GM18505 (cell line): Measurements from ENCODE around the gene MAPK9.

Source experiments
- ATAC-seq: cut with Tn5 transposase; IDR thresholded peaks from one replicate; pipeline ENCODE4 v1.9.1; 2021; ENCODE audit not compliant: unreplicated experiment
- POLR2A ChIP-seq: IDR thresholded peaks from 4 replicates; pipeline ENCODE4 v1.6.1; 2011; ENCODE audit warnings: borderline replicate concordance; ENCODE audit not compliant: insufficient read depth, insufficient read length; ENCODE audit errors: extremely low read depth

Gene MAPK9

DNA sequence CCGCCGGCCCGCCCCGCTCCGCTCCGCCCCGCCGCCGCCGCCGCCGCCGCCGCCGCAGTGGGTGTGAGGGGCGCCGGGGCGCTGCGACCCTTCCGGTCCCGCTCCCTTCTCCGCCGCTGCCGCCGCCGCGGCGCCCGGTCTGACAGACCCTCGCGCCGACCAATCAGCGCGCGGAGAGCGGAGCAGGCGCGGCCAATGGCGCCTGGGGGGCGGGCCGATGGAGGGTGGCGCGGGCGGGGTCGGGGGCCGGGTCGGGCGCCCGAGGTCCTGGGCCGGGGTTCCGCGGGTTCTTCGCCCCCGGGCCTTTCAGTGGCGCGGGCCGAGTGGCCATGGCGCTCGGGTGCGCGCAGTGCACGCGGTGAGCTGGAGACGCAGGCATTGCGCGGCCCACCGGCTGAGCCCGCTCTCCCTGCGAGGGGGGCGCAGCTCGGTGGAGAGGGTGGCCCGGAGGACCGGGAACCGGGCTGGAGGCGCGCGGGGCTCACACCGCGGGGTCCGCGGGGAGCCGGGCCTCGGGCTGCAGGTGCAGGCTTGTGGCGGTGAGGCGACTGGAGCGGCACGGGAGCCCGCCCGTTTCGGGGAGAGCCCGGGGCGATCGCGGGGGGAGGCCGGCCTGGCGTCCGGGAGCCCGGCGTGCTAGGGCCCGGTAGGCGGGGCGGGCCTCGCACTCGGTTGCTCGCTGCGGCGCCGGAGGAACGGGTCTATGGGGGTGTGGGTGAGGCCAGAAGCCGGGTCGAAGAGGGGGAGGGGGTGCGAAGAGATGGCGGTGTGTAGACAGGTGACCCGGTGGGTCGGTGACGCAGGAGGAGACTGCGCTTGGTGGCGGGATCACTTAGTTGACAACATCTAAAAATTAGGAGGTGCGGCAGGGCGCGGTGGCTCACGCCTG, at the start of gene MAPK9:
TSS of gene MAPK9 (minus strand) at position 141 of the 889 bp plus-strand sequence. CDS start 11,522 bp downstream, outside the sequence.
- peak; percentile 82 for ATAC-seq
- TF ChIP-seq POLR2A = peak; percentile 54

DNA sequence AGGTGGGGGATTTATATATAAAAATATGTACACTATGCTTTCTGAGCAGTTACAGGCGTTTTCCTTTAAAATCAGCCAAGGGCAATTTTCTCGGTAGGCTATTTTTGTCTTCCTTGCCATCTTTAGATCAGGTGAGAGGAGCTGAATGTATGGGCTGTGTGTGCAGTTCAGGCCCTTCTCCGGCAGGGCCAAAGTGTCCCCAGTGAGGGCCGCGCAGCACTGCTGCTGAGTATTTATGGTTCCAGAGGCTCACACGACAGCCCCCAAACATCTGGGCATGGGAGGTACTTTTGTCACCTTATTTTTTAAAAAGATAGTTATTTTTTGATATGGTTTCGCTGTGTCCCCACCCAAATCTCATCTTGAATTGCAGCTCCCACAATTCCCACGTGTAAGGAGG, 49.7 kb upstream of the MAPK9 start:
- no peak for TF ChIP-seq POLR2A
- ATAC-seq = no peak

DNA sequence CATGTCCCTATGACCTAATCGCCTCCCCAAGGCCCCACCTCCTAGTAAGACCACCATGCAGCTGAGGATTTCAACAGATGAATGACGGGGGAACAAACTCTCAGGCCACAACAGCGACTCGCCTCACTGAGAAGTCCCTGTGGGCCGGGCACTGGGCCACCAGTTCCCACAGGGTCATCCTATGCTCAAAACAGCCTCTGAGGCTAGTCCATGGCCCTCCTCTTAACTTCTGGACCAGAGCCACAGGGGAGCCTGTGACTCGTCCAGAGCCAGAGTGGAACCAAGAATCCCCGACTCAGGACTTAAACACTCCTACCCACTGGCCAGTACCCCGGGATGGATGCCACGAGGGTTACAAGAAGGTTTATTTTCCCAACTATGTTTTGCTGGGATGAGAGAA, 49.0 kb upstream of the MAPK9 start:
- TF ChIP-seq POLR2A = no peak
- ATAC-seq = no peak

DNA sequence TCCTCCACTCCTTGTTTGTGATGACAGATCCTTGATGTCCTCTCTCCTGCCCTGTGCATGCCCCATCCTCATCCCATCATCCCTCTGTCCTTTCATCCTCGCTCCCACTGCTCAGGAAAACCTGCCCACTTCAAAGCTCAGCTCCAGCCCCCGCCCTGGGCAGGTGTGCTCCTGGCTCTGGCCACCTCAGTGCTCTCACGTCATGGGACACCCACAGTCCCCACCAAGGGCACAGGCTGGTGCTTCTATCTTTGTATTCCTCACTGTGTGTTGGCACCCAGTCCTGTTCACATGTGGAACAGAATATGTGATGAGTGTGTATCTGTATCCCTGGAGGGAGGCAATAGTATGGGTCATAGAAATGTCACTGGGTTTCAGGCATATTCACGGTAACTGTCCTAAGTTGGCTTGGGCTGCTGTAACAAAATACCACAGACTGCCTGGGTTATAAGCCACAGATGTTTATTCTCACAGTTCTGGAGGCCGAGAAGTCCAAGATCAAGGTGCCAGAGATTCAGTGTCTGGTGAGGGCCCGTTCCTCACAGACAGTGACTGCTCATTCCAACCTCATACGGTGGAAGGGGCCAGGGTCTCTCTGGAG, 47.8 kb upstream of the MAPK9 start:
- ATAC-seq = no peak

DNA sequence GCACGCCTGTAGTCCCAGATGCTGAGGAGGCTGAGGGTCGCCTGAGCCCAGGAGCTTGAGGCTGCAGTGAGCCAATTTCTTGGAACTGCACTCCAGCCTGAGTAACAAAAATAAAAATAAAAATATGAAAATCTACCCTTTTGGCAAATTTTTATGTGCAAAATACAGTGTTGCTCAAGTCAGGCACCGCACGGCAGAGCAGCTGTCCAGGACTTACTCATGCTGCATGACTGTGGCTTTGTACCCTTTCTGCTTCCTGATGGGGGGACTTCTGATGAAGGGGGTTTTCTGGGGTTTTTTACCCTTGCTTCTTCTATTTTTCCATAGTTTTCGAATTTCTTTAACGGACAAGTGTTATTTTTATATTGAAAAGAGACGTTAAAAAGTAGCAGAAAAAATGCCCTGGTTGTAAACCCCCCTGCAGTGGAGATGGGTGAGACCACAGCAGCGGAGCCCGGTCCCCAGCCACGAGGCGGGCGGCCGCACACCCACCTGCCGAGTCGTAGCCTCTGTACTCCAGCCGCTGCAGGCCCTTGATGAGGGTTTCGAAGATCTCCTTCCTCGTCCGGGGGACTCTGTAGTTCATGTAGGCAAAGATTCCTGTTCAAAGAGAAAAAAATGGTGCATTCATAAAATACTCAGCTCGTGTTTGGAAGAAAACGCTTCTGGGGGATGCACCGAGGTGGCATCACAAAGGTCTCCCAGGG, 46.3 kb upstream of the MAPK9 start:
- no peak for ATAC-seq
- no peak for TF ChIP-seq POLR2A

More for the DNA sequence above, 47.8 kb upstream of the MAPK9 start:
- no peak for TF ChIP-seq POLR2A

DNA sequence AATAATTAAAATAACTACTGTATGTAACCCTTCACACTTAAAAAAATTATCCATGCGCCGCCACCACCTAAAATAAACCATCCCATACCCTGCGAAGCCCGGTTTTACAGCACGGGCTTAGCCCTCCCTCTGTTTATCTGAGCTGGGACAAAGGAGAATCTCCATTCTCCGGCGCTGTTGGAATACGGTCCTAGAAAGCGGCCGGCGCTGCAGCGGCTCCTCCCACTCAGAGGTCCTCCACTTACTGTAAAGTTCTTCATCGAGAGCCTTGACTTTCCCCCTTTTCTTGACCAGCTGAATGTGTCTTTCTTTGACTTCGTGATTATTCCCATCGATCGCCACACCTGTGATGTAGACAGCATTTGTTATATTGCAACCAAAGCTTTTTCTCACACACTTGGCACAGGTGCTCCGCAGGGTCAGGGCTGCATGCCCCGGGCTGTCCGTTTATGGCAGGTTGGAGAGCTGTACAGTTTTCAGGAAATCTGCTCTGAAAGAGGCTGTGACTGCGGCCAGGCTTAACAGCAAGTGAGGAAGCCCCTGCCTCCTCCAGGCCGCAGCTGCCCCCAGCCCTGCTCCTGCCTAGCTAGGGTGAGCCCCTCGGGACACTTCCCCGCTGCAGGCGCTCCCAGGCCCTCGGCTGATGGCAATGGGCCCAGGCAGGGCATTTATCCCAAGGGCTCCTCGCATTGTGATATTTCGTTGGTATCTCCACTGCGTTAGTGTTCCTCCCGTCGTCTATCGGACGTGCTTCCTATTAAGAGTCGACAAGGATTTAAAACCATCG, 44.5 kb upstream of the MAPK9 start:
- TF ChIP-seq POLR2A = no peak
- ATAC-seq = no peak

DNA sequence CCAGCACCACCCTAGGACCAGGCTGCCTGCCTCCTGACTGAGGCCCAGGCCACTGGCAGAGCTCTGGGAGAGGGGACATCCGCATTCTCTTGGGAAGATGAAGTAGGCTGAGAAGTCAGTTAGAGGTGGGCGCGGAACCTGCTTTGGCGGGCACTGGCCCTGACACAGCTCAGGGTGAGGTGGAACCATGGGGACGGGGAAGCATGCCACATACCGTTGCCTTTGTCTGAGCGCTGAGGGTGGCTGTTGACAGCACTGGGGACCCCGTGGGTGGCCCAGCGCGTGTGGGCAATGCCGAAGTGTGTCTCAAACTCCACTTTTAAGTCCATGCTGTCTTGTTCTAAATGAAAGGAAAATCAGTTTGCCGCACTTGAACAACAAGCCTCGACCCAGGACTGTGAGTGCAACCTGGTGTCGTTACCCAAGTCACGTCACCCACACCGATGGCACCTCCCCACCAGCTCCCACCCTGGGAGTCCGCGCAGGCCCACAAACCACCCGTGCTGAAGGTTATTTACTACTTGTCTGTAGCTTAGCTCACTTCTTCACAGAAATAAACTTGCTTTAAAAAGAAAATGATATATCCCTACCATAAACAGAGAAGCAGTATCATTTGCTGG, 43.8 kb upstream of the MAPK9 start:
- no peak for ATAC-seq
- TF ChIP-seq POLR2A = no peak

DNA sequence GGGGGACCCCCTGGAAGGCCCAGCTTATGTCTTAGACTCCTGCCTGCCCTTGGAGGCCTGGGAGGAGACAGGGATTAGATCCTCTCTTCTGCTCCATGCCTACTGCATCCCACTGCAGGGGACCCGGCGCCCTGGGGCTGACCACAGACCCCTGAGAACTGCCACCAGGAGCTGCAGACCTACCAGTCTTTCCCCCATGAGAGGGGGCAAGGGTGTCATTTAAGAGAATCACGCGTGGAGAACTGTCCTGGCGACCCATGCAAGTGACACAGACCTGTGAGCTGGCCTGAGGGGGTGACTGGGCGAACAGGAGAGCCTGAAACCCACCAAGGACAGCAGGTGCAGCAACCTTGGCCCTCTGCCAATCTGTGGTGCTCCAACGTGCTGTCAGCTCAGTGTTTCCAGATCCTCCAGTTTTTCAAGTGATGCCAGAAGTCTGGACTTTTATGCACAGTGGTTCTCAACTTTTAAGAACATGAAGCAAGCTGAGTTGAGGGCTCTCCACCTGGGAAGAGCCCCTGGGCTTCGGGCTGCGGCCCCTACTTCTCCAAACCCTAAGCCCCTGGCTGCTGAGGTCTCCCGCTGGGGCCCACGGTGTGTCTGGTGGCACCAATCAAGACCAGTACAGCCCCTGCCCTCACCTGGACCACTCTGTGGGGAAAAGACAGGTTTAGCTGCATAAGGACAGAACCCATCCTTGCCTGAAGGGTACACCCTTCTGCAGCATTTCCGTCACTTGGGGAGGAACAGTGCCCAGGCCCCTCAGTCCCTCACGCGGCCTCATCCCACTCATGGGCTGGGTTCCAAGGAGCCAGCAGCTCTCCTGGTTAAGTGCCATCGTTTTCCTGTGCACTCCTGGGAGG, 43.1 kb upstream of the MAPK9 start:
- TF ChIP-seq POLR2A = no peak
- ATAC-seq = no peak

DNA sequence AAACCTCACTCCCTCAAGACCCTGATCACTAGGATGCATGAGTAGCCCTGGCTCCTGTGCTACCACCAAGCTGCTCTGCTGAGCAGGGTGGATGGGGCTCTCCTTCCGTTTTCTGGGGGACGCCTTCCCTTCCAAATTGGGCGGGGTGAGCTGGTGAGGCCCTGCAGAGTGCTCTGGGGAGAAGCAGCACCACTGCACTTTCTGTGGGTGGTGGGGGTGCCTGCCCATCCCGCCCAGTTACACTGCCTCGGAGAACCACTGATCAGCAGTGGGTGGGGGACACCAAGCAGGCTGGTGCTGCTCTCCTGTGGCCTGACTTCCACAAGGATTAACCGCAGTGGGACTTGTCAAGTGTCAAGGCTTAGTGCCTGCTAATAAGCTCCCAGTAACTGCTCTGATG, 42.3 kb upstream of the MAPK9 start:
- no peak for TF ChIP-seq POLR2A
- no peak for ATAC-seq

DNA sequence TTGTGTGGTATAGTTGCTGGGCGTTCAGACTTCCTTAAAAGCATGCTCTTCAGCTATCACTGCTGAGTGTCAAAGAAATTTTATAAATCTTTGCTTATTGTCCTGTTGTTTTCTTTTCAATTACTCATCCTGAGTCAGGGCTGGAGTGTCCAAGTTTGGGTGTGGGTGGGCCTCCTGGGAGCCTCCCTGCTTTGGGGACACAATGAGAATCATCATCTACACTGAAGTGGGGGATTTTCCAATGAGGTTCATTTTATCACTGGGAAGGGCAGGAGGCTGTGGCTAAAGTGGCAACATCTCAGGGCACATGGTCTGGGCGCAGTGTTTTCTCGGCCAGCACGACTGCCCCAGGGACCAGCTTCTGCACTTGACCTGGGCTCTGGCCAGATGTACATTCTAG, 41.8 kb upstream of the MAPK9 start:
- TF ChIP-seq POLR2A = no peak
- ATAC-seq = no peak

DNA sequence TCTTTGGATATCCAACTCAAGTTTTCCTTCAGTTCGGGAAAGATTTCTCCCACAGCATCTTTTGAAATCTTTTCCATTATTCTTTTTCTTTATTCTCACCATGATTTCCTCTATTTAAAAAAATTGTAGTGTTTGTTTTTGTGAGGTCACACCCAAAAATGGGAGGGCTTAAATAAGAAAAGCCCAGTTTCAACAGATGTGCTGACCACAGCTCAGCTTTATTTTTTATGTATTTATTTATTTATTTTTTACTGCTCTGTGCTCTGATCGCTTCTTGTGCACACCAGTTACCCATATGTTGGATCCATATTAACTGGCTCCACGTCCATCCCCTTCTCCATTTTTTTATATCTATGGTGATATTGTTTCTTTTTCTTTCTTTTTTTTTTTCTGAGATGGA, 41.0 kb upstream of the MAPK9 start:
- TF ChIP-seq POLR2A = no peak
- ATAC-seq = no peak
